Measurements from ENCODE around the gene NUSAP1. TPM values are rescaled to one million over a fixed set of nuclear protein-coding genes. Genes with fewer than 3 reads are reported as not detected.
"Not testable (repeated sequence)": the region's sequence is repeated elsewhere in the genome, so short reads cannot be mapped to it uniquely, and the experiment has no call there.

Gene NUSAP1
- total RNA-seq, 1 experiment from 2014 or later, result 237 TPM

DNA sequence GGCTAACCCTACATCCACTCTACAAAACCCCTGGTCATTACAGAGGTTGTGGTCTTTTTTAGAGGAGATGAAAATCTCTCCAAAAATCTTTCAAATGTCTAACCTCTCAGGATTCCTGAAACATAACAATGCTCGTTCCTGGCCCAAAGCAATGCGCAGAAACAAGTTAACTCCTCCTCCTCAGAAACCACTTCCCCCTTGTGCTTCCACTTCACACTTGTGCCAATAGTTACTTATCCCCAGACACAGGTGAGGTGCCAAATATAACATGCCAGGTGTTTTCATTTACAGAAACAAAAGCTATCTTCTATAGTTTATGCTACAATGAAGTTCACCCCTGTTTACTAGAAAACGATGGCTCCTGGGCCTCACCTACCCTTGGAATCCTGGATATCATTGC, 63.4 kb downstream of the NUSAP1 start:
- DNase-seq (ENCODE audit: low spot score), result no peak
- in situ Hi-C loops (cut with HindIII; ENCODE audit: low sequenced_read_pairs), result no loop called here

DNA sequence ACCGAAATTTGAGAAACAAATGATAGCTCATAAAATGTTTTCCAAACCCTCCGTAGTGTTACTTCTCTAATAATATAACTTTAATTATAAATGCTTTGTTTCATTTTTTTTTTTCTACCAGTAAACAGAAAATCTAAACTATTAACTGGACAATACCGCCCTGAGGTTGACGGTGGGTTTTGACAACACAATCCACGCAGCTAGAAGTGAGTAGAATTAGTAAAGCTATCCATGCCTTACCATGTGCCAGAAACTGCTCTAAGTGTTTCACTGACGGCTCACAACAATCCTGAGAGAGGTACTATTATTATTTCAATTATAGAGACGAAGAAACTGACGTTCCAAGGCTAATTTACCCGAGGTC, 69.2 kb downstream of the NUSAP1 start:
- DNase-seq (ENCODE audit: low spot score), result no peak
- in situ Hi-C loops (cut with HindIII; ENCODE audit: low sequenced_read_pairs), result no loop called here

DNA sequence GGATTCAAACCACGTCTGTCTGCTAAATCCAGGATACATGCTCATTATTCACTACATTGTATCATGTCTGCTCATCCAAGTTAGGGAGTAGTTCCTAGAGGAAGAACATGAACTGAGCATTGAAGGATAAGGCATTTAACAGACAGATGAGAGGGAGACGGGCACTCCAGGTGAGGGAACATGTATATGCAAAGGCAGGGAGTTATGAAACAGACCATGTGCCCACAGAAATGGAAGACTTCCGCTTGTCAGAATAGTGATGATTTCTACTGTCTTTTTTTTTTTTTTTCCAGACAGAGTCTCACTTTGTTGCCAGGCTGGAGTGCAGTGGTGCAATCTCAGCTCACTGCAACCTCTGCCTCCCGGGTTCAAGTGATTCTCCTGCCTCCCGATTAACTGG, 74.7 kb downstream of the NUSAP1 start:
- in situ Hi-C loops (cut with HindIII; ENCODE audit: low sequenced_read_pairs), result no loop called here

DNA sequence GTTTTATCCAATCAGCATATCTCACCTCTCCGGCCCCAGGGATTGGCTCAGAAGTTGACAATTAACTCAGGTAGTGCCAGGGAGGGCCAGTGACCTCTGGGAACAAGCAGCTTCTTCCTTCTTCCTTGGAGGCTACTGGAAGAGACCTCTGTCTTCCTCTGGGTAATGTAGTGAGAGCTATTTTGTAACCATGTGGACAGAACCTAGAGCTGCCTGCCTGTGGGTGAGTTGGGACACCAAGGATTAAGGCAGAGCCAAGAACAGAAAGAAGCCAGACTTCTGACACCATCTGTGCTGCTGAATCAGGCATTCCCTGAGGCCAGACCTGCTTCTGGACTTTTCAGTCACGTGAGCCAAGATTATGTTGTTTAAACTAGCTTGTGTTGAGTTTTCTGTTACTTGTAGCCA, 75.6 kb downstream of the NUSAP1 start:
- in situ Hi-C loops (cut with HindIII; ENCODE audit: low sequenced_read_pairs), result no loop called here
- peak; percentile 5 for DNase-seq (ENCODE audit: low spot score)

More for the DNA sequence above, 74.7 kb downstream of the NUSAP1 start:
- DNase-seq (ENCODE audit: low spot score), result no peak

DNA sequence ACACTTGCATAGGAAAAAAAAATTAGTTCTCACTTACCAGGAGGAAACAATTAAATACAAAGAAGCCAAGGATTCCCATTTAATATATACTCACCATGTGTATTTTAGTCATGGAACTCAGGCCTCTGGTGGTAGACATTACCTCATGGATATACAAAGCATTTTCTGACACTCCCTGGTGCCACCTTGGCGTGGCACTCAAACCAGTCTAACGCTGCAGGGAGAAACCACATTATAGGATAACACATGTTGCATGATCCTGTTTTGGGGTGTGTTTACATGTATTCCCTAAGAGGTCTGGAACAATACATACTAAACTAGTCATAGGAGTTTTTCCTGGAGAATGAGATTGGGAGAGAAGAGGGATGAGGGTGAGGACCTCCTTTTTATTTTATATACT, 78.3 kb downstream of the NUSAP1 start:
- in situ Hi-C loops (cut with HindIII; ENCODE audit: low sequenced_read_pairs), result no loop called here

DNA sequence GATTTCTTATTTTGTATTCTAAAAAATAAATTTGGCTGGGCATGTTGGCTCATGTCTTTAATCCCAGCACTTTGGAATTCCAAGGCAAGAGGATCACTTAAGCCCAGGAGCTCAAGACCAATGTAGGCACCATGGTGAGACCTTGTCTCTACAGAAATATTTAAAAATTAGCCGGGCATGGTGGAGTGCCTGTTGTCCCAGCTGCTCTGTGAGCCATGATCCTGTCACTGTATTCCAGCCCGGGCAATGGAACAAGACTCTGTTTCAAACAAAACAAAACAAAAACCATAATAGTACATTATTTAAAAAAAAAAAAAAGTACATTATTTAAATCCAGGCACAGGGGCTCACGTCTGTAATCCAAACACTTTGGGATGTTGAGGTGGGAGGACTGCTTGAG, 78.8 kb downstream of the NUSAP1 start:
- in situ Hi-C loops (cut with HindIII; ENCODE audit: low sequenced_read_pairs), result no loop called here
- no peak for DNase-seq (ENCODE audit: low spot score)

More for the DNA sequence above, 78.3 kb downstream of the NUSAP1 start:
- DNase-seq (ENCODE audit: low spot score), result no peak

DNA sequence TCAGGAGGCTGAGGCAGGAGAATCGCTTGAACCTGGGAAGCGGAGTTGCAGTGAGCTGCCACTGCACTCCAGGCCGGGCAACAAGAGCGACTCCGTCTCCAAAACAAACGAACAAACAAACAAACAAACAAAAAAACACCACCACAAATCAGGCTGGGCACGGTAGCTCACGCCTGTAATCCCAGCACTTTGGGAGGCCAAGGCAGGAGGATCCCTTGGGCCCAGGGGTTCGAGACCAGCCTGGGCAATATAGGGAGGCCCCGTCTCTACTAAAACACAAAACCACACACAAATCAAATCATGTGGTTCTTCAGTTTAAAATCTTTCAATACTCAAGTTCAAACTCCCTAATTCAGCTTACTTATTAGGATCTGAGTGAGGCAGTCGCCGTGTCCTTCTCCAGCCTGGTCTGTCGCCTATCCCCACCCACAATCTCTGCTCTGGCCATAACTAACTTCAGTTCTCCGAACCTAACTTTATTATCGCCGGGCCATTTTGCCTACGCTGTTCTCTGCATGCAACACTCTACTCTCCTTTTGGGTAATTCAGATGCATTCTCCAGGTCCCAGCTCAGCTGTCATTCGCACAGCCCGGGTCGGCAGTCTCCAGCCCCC, 83.6 kb downstream of the NUSAP1 start:
- in situ Hi-C loops (cut with HindIII; ENCODE audit: low sequenced_read_pairs), result no loop called here
- DNase-seq (ENCODE audit: low spot score), result no peak

DNA sequence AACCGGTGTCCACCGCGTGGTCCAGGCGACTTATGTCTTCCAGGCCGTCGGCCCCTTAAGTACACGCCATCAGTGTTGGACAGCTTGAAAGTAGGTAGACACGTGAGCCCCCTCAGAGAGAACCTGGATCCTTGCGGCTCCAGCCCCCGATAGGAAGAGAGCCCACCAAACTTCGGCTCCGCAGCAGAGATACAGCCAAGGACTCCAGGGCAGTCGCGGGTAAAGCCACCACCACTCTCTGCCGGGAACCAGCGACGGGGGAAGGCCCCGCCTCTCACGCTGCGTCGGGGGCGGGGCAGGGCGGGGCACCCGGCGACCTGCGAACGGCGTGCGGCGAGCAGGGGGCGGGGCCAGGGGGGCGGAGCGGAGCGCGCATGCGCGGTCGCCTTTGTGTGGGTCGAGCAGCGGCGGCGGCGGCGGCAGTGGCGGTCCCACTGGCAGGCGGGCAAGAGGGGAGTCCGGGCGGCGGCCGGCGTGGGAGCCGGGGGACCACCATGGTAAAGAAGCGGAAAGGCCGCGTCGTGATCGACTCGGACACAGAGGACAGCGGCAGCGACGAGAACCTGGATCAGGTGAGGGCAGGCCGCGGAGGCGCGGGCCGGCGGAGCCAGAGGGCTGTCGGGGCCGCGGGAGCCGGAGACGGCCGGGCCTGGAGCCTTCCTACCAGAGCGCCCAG, 84.2 kb downstream of the NUSAP1 start, which contains the start of gene RTF1:
Gene RTF1 (plus strand): TSS at position 354 of the 676 bp plus-strand sequence. CDS start 21 bp downstream, at position 375.
- in situ Hi-C loops (cut with HindIII; ENCODE audit: low sequenced_read_pairs), result no loop called here
- peak; percentile 92 for DNase-seq (ENCODE audit: low spot score)

DNA sequence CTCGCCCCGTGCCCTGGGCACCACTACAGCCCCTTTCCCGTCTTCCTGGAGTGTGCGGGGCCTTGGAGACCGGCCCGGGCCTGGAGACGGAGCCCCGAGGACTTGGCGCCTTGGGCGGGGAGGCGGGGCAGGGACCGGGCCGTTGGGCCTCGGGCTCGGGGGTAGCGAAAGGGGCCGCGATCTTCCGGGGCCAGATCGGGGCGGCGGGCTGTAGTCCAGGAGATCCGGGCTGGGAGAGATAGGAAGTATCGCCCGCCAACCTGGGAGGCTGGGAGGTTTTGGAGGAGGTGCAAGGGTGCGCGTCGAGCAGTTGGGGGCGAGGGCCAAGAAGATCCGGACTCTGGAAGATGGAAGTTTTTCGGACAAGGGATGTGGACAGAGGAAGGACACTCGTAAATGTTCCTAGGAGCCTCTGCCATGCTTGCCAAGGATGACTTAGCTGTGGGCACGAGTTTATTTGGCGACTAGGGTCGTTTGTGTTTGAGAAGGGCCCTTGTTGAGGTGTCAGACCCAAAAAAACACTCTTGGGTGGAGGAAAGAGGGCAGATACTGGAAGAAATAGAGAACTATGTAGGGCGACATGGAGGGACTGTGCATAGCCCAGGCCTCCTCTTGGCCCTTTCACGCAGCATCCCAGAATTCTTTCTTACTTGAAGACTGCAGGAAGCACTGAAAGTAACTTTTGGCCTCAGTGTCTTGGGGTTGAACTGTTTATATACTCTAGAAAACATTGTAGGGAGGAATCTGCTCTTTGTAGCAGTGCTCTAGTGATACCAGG, 84.9 kb downstream of the NUSAP1 start:
- no peak for DNase-seq (ENCODE audit: low spot score)
- in situ Hi-C loops (cut with HindIII; ENCODE audit: low sequenced_read_pairs), result no loop called here

DNA sequence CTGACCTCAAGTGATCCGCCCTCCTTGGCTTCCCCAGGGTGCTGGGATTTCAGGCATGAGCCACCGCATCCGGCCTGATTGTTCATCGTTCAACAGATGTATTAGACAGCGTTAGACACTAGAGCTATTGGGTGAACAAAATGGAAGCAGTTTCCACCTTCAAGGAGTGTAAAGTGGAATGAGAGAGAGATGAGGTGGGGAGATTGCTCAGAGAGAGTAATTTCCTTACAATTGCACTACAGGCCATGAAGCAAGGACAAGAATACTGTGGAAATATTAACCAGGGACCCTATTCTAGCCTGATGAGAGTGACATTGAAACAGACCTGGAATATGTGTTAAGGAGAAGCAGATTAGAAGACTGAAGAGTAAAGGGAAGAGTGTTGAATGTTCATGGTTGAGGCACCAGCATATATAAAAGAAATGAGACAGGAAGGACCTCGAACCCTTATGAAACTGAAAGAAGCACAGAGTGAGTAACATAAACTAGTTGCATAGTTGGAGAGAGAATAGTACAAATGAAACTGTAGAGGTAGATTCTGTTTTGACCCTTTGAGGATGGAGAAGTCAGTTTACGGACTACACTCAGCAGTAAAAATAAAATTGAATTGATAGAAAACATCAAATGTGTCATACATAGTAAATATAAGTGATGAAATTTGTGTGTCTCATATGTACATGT, 91.4 kb downstream of the NUSAP1 start:
- DNase-seq (ENCODE audit: low spot score), result no peak
- in situ Hi-C loops (cut with HindIII; ENCODE audit: low sequenced_read_pairs), result no loop called here

DNA sequence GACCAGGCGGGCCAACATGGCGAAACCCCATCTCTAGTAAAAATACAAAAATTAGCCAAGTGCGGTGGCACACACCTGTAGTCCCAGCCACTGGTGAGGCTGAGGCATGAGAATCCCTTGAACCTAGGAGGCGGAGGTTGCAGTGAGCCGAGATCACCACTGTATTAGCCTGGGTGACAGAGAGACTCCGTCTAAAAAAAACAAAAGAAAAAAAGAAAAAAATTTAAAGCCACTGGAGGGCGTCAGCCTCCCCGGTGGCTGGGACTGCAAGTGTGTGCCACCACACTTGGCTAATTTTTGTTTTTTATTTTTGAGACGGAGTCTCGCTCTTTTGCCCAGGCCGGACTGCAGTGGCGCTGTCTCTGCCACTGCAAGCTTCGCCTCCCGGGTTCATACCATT, 92.1 kb downstream of the NUSAP1 start:
- in situ Hi-C loops (cut with HindIII; ENCODE audit: low sequenced_read_pairs), result no loop called here
- no peak for DNase-seq (ENCODE audit: low spot score)

DNA sequence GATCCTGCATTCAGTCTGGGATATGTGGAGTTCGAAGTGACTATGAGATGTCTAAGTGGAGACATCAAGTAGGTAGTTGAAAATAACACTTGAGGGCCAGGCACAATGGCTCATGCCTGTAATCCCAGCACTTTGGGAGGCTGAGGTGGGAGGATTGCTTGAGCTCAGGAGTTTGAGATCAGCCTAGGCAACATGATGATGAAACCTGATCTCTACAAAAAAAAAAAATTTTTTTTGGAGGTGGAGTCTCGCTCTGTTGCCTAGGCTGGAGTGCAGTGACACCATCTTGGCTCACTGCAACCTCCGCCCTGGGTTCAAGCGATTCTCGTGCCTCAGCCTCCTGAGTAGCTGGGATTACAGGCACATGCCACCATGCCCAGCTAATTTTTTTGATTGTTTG, 93.2 kb downstream of the NUSAP1 start:
- in situ Hi-C loops (cut with HindIII; ENCODE audit: low sequenced_read_pairs); DNase-seq (ENCODE audit: low spot score): not testable (repeated sequence)

DNA sequence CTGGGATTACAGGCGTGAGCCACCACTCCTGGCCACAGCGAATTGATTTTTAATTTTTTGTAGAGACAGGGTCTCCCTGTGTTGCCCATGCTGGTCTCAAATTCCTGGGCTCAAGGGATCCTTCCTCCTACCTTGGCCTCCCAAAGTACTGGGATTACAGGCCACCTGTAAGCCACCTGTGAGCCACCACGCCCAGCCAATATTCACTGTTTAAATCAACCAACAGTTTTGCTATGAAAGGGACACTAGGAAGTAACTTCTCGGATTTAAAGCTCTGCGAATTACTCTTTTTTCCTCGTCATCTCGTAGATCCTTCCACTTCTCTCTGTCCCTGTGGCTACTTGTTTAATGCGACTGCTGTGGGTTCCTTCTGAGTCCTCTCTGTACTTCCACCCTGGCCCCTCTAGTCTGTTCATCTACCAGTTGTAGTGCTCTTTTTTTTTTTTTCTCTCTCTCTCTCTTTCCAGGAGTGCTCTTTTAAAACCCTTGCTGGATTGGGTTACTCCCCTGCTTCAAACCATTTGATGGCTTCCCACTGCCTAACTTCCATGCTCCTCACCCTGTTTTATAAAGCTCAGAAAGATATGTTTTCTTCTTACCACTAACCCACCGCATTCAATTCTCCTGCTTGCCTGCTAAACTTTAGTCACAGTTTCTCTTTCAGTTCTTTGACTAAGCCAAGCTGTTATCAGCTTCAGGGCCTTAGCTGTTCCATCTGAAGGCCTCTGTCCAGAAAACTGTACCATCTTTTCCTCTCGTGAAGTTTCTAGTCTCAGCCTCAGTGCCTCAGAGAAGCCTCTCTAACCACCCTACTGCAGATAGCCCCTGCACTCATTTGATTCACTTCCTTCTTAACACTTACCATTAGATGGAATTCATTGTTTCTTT, 96.6 kb downstream of the NUSAP1 start:
- in situ Hi-C loops (cut with HindIII; ENCODE audit: low sequenced_read_pairs), result no loop called here
- no peak for DNase-seq (ENCODE audit: low spot score)

Other genes with a start within 250 kb of the NUSAP1 start
- 14.8 and 35.6 TPM in 2 replicates for gene INO80, start 216.6 kb upstream of the NUSAP1 start, total RNA-seq (2014; rRNA removed; shearing (Covaris generic))
- gene EXD1, start 102.1 kb upstream of the NUSAP1 start, total RNA-seq (2014; rRNA removed; shearing (Covaris generic)), result 0.03 TPM in 1 of 2 replicates, not detected in the other
- gene CHP1, start 101.6 kb upstream of the NUSAP1 start, total RNA-seq (2014; rRNA removed; shearing (Covaris generic)), result 107 and 141 TPM in 2 replicates
- 43.0 and 45.4 TPM in 2 replicates for gene OIP5, start 290 bp upstream of the NUSAP1 start, total RNA-seq (2014; rRNA removed; shearing (Covaris generic))
- gene NDUFAF1, start 69.6 kb downstream of the NUSAP1 start, total RNA-seq (2014; rRNA removed; shearing (Covaris generic)), result 16.4 and 30.0 TPM in 2 replicates
- 24.6 and 58.4 TPM in 2 replicates for gene RTF1, start 84.2 kb downstream of the NUSAP1 start, total RNA-seq (2014; rRNA removed; shearing (Covaris generic))
- 12.4 and 20.0 TPM in 2 replicates for gene ITPKA, start 161.0 kb downstream of the NUSAP1 start, total RNA-seq (2014; rRNA removed; shearing (Covaris generic))
- not detected in 2 replicates for gene LTK, start 180.9 kb downstream of the NUSAP1 start, total RNA-seq (2014; rRNA removed; shearing (Covaris generic))
- gene RPAP1, start 211.4 kb downstream of the NUSAP1 start, total RNA-seq (2014; rRNA removed; shearing (Covaris generic)), result 24.3 and 46.5 TPM in 2 replicates
- 25.9 and 26.2 TPM in 2 replicates for gene TYRO3, start 226.3 kb downstream of the NUSAP1 start, total RNA-seq (2014; rRNA removed; shearing (Covaris generic))